ENCODE results near the gene MLXIPL. TPM values are rescaled to one million over a fixed set of nuclear protein-coding genes. Genes with fewer than 3 reads are reported as not detected.
A peak's percentile ranks its signal among the peaks of the same experiment; 100 is the strongest.

Gene MLXIPL
- total and polyA plus RNA-seq, 4 donors = 50.3 to 384 (median 232) TPM

- DNase-seq (ENCODE audit: low spot score) = peak; percentile 91
- H3K4me3 ChIP-seq (ENCODE audit: low read depth in 1 of 3, low read length in 3 of 3) = peak overlapping the region; percentile 76 to 97 (median 91)
- under 1% methylated on average over 36 of the region's 36 CpGs for WGBS
- no peaks in the 10 kb centered on the region for H3K9me3 ChIP-seq (ENCODE audit: control insufficient read depth in 4 of 4, low read length in 3 of 4)
- peak overlapping the region; percentile 66 to 89 for H3K9ac ChIP-seq (ENCODE audit: low read depth in 1 of 2, low read length in 2 of 2)
- H3K27me3 ChIP-seq (ENCODE audit: control insufficient read depth in 4 of 4, insufficient read depth in 4 of 4, low read length in 3 of 4) = no peaks in the 10 kb centered on the region
- no peak for TF ChIP-seq MAX (IDR thresholded peaks at IDR 0.05)
- TF ChIP-seq RAD21 (IDR thresholded peaks at IDR 0.05) = peak in 1 of 2 donors; percentile 60
- no peak for TF ChIP-seq TAF1 (conservative IDR thresholded peaks at IDR 0.05)
- peak; percentile 12 for TF ChIP-seq YY1 (IDR thresholded peaks at IDR 0.05)
- TF ChIP-seq GABPA (IDR thresholded peaks at IDR 0.05 in 1 of 2, conservative IDR thresholded peaks at IDR 0.05 in 1 of 2) = peak in 1 of 2 donors; percentile 60
- peak; percentile 41 for TF ChIP-seq SP1 (IDR thresholded peaks at IDR 0.05)
- H3K36me3 ChIP-seq (ENCODE audit: control insufficient read depth in 4 of 4, insufficient read depth in 3 of 4, low read depth in 1 of 4, low read length in 3 of 4) = peaks cover 0 to 2% (median under 1%) of the 10 kb centered on the region in 4 donors
- peaks cover 0 to 18% (median 16%) of the 10 kb centered on the region in 4 donors for H3K4me1 ChIP-seq (ENCODE audit: control insufficient read depth in 4 of 4, insufficient read depth in 4 of 4, low read length in 3 of 4)
- peak overlapping the region; percentile 98 for H3K27ac ChIP-seq (ENCODE audit: low read depth in 1 of 2, low read length in 2 of 2)
These were observed 67.3 kb downstream of the MLXIPL start for GRCh38 chr7:73557108-73557396.

DNA sequence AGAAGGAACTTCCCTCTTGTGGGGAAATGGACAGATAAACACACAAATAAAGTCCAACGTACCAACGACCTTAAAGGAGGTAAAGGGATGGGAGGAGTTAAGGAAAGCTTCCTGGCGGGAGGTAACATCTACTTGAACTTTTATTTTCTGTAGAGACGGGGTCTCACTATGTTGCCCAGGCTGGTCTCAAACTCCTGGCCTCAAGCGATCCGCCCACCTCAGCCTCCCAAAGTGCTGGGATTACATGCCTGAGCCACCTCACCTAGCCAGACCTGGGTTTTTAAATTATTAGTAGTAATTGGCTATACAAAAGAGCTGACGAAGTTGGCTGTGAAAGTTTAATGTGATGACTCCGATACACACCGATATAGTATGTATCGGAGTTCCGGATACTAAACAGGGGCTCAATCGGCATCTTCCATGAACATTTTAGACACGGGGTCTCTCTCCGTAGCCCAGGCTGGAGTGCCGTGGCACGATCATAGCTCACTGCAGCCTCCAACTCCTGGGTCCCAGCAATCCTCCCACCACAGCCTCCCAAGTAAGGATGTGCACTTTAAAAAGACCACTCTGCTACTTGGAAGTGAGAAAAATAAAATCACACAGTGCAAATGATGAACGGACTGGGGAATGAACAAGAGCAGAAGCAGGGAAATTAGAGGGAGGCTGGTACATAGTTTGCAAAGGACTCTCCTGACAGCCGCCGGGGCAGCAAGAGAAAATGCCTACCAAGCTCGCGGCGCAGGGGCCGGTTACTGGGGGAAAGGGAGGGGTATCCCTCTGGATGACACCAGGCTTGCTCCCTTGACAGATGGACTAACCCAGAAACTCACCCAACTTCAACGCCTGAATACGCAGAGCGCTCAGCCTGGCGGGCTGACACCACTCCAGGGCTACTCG, 67.9 kb downstream of the MLXIPL start:
- peaks cover 2 to 4% (median 2%) of the 10 kb centered on the region in 4 donors for H3K36me3 ChIP-seq (ENCODE audit: control insufficient read depth in 4 of 4, insufficient read depth in 3 of 4, low read depth in 1 of 4, low read length in 3 of 4)
- no peak for TF ChIP-seq REST (IDR thresholded peaks at IDR 0.05)
- TF ChIP-seq GABPA (IDR thresholded peaks at IDR 0.05 in 1 of 2, conservative IDR thresholded peaks at IDR 0.05 in 1 of 2) = no peak
- TF ChIP-seq SP1 (IDR thresholded peaks at IDR 0.05) = no peak
- no peak for TF ChIP-seq FOXA1 (IDR thresholded peaks at IDR 0.05)
- TF ChIP-seq EGR1 (IDR thresholded peaks at IDR 0.05; ENCODE audit: low read depth in 2 of 2) = no peak
- TF ChIP-seq FOXA2 (IDR thresholded peaks at IDR 0.05) = no peak
- H3K9me3 ChIP-seq (ENCODE audit: control insufficient read depth in 4 of 4, low read length in 3 of 4) = no peaks in the 10 kb centered on the region
- peak overlapping the region; percentile 78 to 98 for H3K27ac ChIP-seq (ENCODE audit: low read depth in 1 of 2, low read length in 2 of 2)
- peak overlapping the region; percentile 66 to 89 for H3K9ac ChIP-seq (ENCODE audit: low read depth in 1 of 2, low read length in 2 of 2)
- whole genome bisulfite sequencing = 26% methylated on average over 28 of the region's 28 CpGs
- H3K4me3 ChIP-seq (ENCODE audit: low read depth in 1 of 3, low read length in 3 of 3) = peak overlapping the region; percentile 76 to 97 (median 91)
- no peaks in the 10 kb centered on the region for H3K27me3 ChIP-seq (ENCODE audit: control insufficient read depth in 4 of 4, insufficient read depth in 4 of 4, low read length in 3 of 4)
- no peak for DNase-seq (ENCODE audit: low spot score)
- H3K4me1 ChIP-seq (ENCODE audit: control insufficient read depth in 4 of 4, insufficient read depth in 4 of 4, low read length in 3 of 4) = peaks cover 0 to 18% (median 16%) of the 10 kb centered on the region in 4 donors

- Histone ChIP-seq H3K9ac (ENCODE audit: low read depth in 1 of 2, low read length in 2 of 2) (no peak overlapping the region), H3K36me3 (ENCODE audit: control insufficient read depth in 4 of 4, insufficient read depth in 3 of 4, low read depth in 1 of 4, low read length in 3 of 4) (peaks cover 3 to 10% (median 7%) of the 10 kb centered on the region in 4 donors), H3K27ac (ENCODE audit: low read depth in 1 of 2, low read length in 2 of 2) (no peak overlapping the region), H3K4me3 (ENCODE audit: low read depth in 1 of 3, low read length in 3 of 3) (peak overlapping the region in 1 of 3 donors; percentile 91), H3K27me3 (ENCODE audit: control insufficient read depth in 4 of 4, insufficient read depth in 4 of 4, low read length in 3 of 4) (no peaks in the 10 kb centered on the region), H3K9me3 (ENCODE audit: control insufficient read depth in 4 of 4, low read length in 3 of 4) (no peaks in the 10 kb centered on the region), H3K4me1 (ENCODE audit: control insufficient read depth in 4 of 4, insufficient read depth in 4 of 4, low read length in 3 of 4) (peaks cover 0 to 18% (median 16%) of the 10 kb centered on the region in 4 donors)
- DNase-seq (ENCODE audit: low spot score) = no peak
- WGBS = 65% methylated on average over 6 of the region's 6 CpGs
- TF ChIP-seq SP1 (IDR thresholded peaks at IDR 0.05) = no peak
- TF ChIP-seq FOXA2 (IDR thresholded peaks at IDR 0.05) = no peak
- TF ChIP-seq, protein P1, sequence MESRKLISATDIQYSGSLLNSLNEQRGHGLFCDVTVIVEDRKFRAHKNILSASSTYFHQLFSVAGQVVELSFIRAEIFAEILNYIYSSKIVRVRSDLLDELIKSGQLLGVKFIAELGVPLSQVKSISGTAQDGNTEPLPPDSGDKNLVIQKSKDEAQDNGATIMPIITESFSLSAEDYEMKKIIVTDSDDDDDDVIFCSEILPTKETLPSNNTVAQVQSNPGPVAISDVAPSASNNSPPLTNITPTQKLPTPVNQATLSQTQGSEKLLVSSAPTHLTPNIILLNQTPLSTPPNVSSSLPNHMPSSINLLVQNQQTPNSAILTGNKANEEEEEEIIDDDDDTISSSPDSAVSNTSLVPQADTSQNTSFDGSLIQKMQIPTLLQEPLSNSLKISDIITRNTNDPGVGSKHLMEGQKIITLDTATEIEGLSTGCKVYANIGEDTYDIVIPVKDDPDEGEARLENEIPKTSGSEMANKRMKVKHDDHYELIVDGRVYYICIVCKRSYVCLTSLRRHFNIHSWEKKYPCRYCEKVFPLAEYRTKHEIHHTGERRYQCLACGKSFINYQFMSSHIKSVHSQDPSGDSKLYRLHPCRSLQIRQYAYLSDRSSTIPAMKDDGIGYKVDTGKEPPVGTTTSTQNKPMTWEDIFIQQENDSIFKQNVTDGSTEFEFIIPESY (IDR thresholded peaks at IDR 0.05) = no peak
- no peak for TF ChIP-seq RXRA (IDR thresholded peaks at IDR 0.05)
- TF ChIP-seq HNF4A (conservative IDR thresholded peaks at IDR 0.05) = no peak
- TF ChIP-seq GABPA (IDR thresholded peaks at IDR 0.05 in 1 of 2, conservative IDR thresholded peaks at IDR 0.05 in 1 of 2) = no peak
- no peak for TF ChIP-seq HNF4G (IDR thresholded peaks at IDR 0.05)
- TF ChIP-seq, protein P2, sequence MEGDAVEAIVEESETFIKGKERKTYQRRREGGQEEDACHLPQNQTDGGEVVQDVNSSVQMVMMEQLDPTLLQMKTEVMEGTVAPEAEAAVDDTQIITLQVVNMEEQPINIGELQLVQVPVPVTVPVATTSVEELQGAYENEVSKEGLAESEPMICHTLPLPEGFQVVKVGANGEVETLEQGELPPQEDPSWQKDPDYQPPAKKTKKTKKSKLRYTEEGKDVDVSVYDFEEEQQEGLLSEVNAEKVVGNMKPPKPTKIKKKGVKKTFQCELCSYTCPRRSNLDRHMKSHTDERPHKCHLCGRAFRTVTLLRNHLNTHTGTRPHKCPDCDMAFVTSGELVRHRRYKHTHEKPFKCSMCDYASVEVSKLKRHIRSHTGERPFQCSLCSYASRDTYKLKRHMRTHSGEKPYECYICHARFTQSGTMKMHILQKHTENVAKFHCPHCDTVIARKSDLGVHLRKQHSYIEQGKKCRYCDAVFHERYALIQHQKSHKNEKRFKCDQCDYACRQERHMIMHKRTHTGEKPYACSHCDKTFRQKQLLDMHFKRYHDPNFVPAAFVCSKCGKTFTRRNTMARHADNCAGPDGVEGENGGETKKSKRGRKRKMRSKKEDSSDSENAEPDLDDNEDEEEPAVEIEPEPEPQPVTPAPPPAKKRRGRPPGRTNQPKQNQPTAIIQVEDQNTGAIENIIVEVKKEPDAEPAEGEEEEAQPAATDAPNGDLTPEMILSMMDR (IDR thresholded peaks at IDR 0.05; ENCODE audit: low read depth, low read length, missing input control) = no peak
These were observed 68.8 kb downstream of the MLXIPL start for GRCh38 chr7:73555411-73555982.

All from liver (tissue), 9 donors.